HCT116 (cell line): Measurements from ENCODE around the gene CDV3. TPM values are rescaled to one million over a fixed set of nuclear protein-coding genes. Genes with fewer than 3 reads are reported as not detected.

Experiments used
- ATAC-seq: fragments of 200-7000 bp; cut with Tn5 transposase; 2 replicates; pipeline ENCODE4 v1.9.1; 2020; ENCODE audit warnings: mild to moderate bottlenecking, moderate library complexity
- BruUV-seq: library from RNA; stranded (reverse); fragments of 400-500 nt; replicated peaks from 2 replicates; lab custom pipeline; 2021; lab: Mats Ljungman, UMichigan
- CTCF ChIA-PET: fragments of 300-600 bp; sonication (Branson Sonifier 250); formaldehyde crosslinking; loops from one replicate; lab custom pipeline; 2021; ENCODE audit warnings: antibody characterized with exemption; lab: Charles Lee
- POLR2A ChIA-PET: fragments of 300-600, 350-600 bp; sonication (Branson Sonifier 250); formaldehyde crosslinking; loops from one replicate; lab custom pipeline; 2021; ENCODE audit warnings: antibody characterized with exemption; lab: Charles Lee
- RAD21 ChIA-PET, 2 experiments: fragments of 300-600 bp; sonication (Branson Sonifier 250); formaldehyde crosslinking; loops; one replicate each; lab custom pipeline; 2023; ENCODE audit warnings: low total read pairs in 2 of 2; ENCODE audit not compliant: uncharacterized antibody in 2 of 2, unreplicated experiment in 2 of 2, low non-redundant PET in 1 of 2; lab: Charles Lee
- DNase-seq: peaks from one replicate; pipeline ENCODE4 v3.0.0-alpha.2; 2010; ENCODE audit warnings: low read depth, low spot score
- H2AFZ ChIP-seq: fragments of 200-600 bp; shearing (Covaris generic), sonication (generic); 2 replicates; pipeline ENCODE4 v1.6.1; 2017; ENCODE audit warnings: low read depth, mixed run types, mixed read lengths, antibody characterized with exemption, low read length; ENCODE audit not compliant: poor library complexity, severe bottlenecking
- H3K27ac ChIP-seq: 2 replicates; pipeline ENCODE4 v1.5.1; 2012; ENCODE audit warnings: low read depth, low read length
- H3K27me3 ChIP-seq: fragments of 200-600 bp; sonication (generic); 2 replicates; pipeline ENCODE4 v1.6.1; 2016; ENCODE audit warnings: mixed run types, low read length, mixed read lengths; ENCODE audit not compliant: insufficient read depth
- H3K36me3 ChIP-seq, 2 experiments: fragments of 200-500 bp in 1 of 2; fragments of 200-600 bp in 1 of 2; sonication (Bioruptor generic) in 1 of 2; sonication (generic) in 1 of 2; 2 replicates each; pipeline versions ENCODE4 v1.5.1 to v1.6.1; 2014 to 2016; ENCODE audit warnings: low read length in 2 of 2, inconsistent platforms in 1 of 2, mixed read lengths in 1 of 2, mixed run types in 1 of 2; ENCODE audit not compliant: insufficient read depth in 2 of 2, control insufficient read depth in 1 of 2
- H3K4me1 ChIP-seq, 2 experiments: fragments of 200-600 bp in 1 of 2; sonication (generic) in 1 of 2; 2 replicates each; pipeline versions ENCODE4 v1.5.1 to v1.6.1; 2012 to 2017; ENCODE audit warnings: low read length in 2 of 2, inconsistent platforms in 1 of 2, mild to moderate bottlenecking in 1 of 2, mixed read lengths in 1 of 2, mixed run types in 1 of 2, moderate library complexity in 1 of 2; ENCODE audit not compliant: insufficient read depth in 2 of 2, control insufficient read depth in 1 of 2
- H3K4me2 ChIP-seq: fragments of 200-600 bp; sonication (generic); 2 replicates; pipeline ENCODE4 v1.6.1; 2017; ENCODE audit warnings: mixed run types, low read length, mixed read lengths
- H3K4me3 ChIP-seq, 2 experiments: fragments of 200-600 bp in 1 of 2; sonication (generic) in 1 of 2; replicated peaks in 1 of 2; 2 replicates each; pipeline ENCODE4 v1.5.1; 2011 to 2016; ENCODE audit warnings: low read length in 2 of 2, control low read depth in 1 of 2, low read depth in 1 of 2, mild to moderate bottlenecking in 1 of 2, mixed read lengths in 1 of 2, mixed run types in 1 of 2
- H3K79me2 ChIP-seq: fragments of 200-600 bp; sonication (generic); 2 replicates; pipeline ENCODE4 v1.6.1; 2017; ENCODE audit warnings: mild to moderate bottlenecking, mixed run types, low read length, moderate library complexity, mixed read lengths; ENCODE audit not compliant: insufficient read depth
- H3K9ac ChIP-seq: fragments of 200-600 bp; sonication (generic); 2 replicates; pipeline ENCODE4 v1.6.1; 2016; ENCODE audit warnings: low read length, mixed read lengths
- H3K9me2 ChIP-seq: fragments of 200-600 bp; sonication (generic), shearing (Covaris generic); 2 replicates; pipeline ENCODE4 v1.6.1; 2017; ENCODE audit warnings: mixed run types, mild to moderate bottlenecking, moderate library complexity; ENCODE audit not compliant: insufficient read depth
- H3K9me3 ChIP-seq, 2 experiments: fragments of 200-500 bp in 1 of 2; fragments of 200-600 bp in 1 of 2; sonication (Bioruptor generic) in 1 of 2; sonication (generic) in 1 of 2; 2 replicates each; pipeline ENCODE4 v1.6.1; 2014 to 2017; ENCODE audit warnings: low read length in 2 of 2, mixed read lengths in 2 of 2, inconsistent platforms in 1 of 2, low read depth in 1 of 2, mild to moderate bottlenecking in 1 of 2, mixed run types in 1 of 2, moderate library complexity in 1 of 2; ENCODE audit not compliant: control insufficient read depth in 1 of 2, insufficient read depth in 1 of 2
- H4K20me1 ChIP-seq: fragments of 200-600 bp; sonication (generic), shearing (Covaris generic); 2 replicates; pipeline ENCODE4 v1.6.1; 2017; ENCODE audit warnings: mixed run types, mild to moderate bottlenecking, moderate library complexity; ENCODE audit not compliant: insufficient read depth
- ATF3 ChIP-seq: IDR thresholded peaks from 2 replicates; pipeline ENCODE4 v1.6.1; 2012
- CBX3 ChIP-seq: IDR thresholded peaks from 2 replicates; pipeline ENCODE4 v1.6.1; 2012; ENCODE audit warnings: low read depth
- CEBPB ChIP-seq: IDR thresholded peaks from 2 replicates; pipeline ENCODE4 v1.6.1; 2012; ENCODE audit warnings: low read depth
- EZH2 ChIP-seq: fragments of 200-600 bp; sonication (generic); IDR thresholded peaks from 2 replicates; pipeline ENCODE4 v1.6.1; 2017; ENCODE audit warnings: antibody characterized with exemption, mixed run types
- EZH2phosphoT487 ChIP-seq: fragments of 200-600 bp; IDR thresholded peaks from 2 replicates; pipeline ENCODE4 v1.6.1; 2018; ENCODE audit warnings: antibody characterized with exemption, borderline replicate concordance
- FOSL1 ChIP-seq: IDR thresholded peaks from 2 replicates; pipeline ENCODE4 v1.6.1; 2012; ENCODE audit warnings: low read depth
- JUND ChIP-seq: IDR thresholded peaks from 2 replicates; pipeline ENCODE4 v1.6.1; 2012
- MAX ChIP-seq: IDR thresholded peaks from 2 replicates; pipeline ENCODE4 v1.6.1; 2012
- POLR2A ChIP-seq: IDR thresholded peaks from 2 replicates; pipeline ENCODE4 v1.7.0; 2011; ENCODE audit warnings: borderline replicate concordance; ENCODE audit not compliant: insufficient read depth, insufficient read length; ENCODE audit errors: extremely low read depth
- RAD21 ChIP-seq: IDR thresholded peaks from 2 replicates; pipeline ENCODE4 v1.6.1; 2012; ENCODE audit warnings: low read depth, mild to moderate bottlenecking
- SIN3A ChIP-seq: IDR thresholded peaks from 2 replicates; pipeline ENCODE4 v1.6.1; 2012; ENCODE audit warnings: low read depth
- SP1 ChIP-seq: IDR thresholded peaks from 2 replicates; pipeline ENCODE4 v1.6.1; 2012; ENCODE audit warnings: low read depth
- TCF7L2 ChIP-seq: IDR thresholded peaks from 2 replicates; pipeline ENCODE4 v1.7.0; 2011; ENCODE audit warnings: borderline replicate concordance, inconsistent platforms; ENCODE audit not compliant: insufficient read depth, insufficient read length; ENCODE audit errors: extremely low read depth
- YY1 ChIP-seq: IDR thresholded peaks from 2 replicates; pipeline ENCODE4 v1.6.1; 2011; ENCODE audit warnings: low read length, low read depth, moderate library complexity, mild to moderate bottlenecking; ENCODE audit not compliant: insufficient replicate concordance; ENCODE audit errors: extremely low read depth
- ZNF274 ChIP-seq: fragments of 200-500 bp; sonication (Bioruptor generic); IDR thresholded peaks from 2 replicates; pipeline ENCODE4 v1.6.1; 2014; ENCODE audit warnings: mild to moderate bottlenecking, low read depth, low read length, inconsistent platforms
- intact Hi-C: fragments of 100-400 bp; cut with micrococcal nuclease; formaldehyde crosslinking; loops from 2 replicates; pipeline ENCODE4 v1.10.0; 2022
- total RNA-seq: library from RNA; stranded (reverse); gene quantifications from one replicate; pipeline ENCODE4 v1.2.1, GENCODE V29; 2021; ENCODE audit not compliant: unreplicated experiment
- TF ChIP-seq, protein P1 (sequence below): IDR thresholded peaks from 2 replicates; pipeline ENCODE4 v1.6.1; 2012; ENCODE audit warnings: low read depth
- TF ChIP-seq, protein P2 (sequence below), 3 experiments: fragments of 200-600 bp in 1 of 3; sonication (generic) in 1 of 3; IDR thresholded peaks in 2 of 3; conservative IDR thresholded peaks in 1 of 3; 2 replicates each; pipeline ENCODE4 v1.5.1; 2012 to 2017; ENCODE audit warnings: low read depth in 2 of 3, low read length in 2 of 3, antibody characterized with exemption in 1 of 3, borderline replicate concordance in 1 of 3, control low read depth in 1 of 3, mild to moderate bottlenecking in 1 of 3, mixed read lengths in 1 of 3, mixed run types in 1 of 3, moderate library complexity in 1 of 3; ENCODE audit not compliant: insufficient read depth in 1 of 3

The CDV3 gene
- total RNA-seq, 1 experiment from 2014 or later: 153 TPM

DNA sequence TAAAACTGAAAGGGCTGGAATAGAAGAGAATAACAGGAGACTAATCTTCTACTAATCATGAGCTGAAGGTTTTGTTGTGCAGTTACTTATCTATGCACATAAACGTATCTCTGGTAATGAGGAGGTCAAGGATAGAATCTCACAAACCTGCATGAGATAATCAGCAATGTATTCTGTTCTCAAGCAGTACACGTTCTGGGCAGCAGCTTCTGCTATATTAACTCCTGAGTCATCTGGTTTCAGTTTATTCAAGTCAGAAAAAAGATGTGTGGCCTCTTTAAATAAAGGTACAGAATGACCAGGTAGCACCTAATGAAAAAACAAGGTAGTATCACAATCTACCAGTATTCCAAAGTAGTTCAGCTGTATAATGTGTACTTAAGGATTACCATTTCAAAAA lies 34.9 kb downstream of the CDV3 start:
- CTCF ChIA-PET: no interaction called here

GRCh38 chr3:133610031-133610430 lies 36.5 kb downstream of the CDV3 start:
- Histone ChIP-seq H3K27ac (no peak overlapping the region), H3K4me1 (no peaks in the 10 kb centered on the region), H3K36me3 (peaks cover 28 to 52% of the 10 kb centered on the region in 2 experiments), H3K79me2 (no peaks in the 10 kb centered on the region; the same call in 1 of the 2 replicates), H3K4me2 (no peak overlapping the region), H4K20me1 (no peaks in the 10 kb centered on the region), H3K27me3 (no peaks in the 10 kb centered on the region), H3K9ac (no peak overlapping the region), H3K9me2 (no peaks in the 10 kb centered on the region), H2AFZ (no peak overlapping the region), H3K4me3 (no peak overlapping the region), H3K9me3 (no peaks in the 10 kb centered on the region)
- TF ChIP-seq EZH2phosphoT487: no peak
- TF ChIP-seq FOSL1: no peak
- TF ChIP-seq RAD21: no peak
- TF ChIP-seq, protein P1, sequence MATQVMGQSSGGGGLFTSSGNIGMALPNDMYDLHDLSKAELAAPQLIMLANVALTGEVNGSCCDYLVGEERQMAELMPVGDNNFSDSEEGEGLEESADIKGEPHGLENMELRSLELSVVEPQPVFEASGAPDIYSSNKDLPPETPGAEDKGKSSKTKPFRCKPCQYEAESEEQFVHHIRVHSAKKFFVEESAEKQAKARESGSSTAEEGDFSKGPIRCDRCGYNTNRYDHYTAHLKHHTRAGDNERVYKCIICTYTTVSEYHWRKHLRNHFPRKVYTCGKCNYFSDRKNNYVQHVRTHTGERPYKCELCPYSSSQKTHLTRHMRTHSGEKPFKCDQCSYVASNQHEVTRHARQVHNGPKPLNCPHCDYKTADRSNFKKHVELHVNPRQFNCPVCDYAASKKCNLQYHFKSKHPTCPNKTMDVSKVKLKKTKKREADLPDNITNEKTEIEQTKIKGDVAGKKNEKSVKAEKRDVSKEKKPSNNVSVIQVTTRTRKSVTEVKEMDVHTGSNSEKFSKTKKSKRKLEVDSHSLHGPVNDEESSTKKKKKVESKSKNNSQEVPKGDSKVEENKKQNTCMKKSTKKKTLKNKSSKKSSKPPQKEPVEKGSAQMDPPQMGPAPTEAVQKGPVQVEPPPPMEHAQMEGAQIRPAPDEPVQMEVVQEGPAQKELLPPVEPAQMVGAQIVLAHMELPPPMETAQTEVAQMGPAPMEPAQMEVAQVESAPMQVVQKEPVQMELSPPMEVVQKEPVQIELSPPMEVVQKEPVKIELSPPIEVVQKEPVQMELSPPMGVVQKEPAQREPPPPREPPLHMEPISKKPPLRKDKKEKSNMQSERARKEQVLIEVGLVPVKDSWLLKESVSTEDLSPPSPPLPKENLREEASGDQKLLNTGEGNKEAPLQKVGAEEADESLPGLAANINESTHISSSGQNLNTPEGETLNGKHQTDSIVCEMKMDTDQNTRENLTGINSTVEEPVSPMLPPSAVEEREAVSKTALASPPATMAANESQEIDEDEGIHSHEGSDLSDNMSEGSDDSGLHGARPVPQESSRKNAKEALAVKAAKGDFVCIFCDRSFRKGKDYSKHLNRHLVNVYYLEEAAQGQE: no peak
- no peak for TF ChIP-seq SIN3A
- no peak for TF ChIP-seq CEBPB
- no peak for TF ChIP-seq POLR2A
- TF ChIP-seq, protein P2, sequence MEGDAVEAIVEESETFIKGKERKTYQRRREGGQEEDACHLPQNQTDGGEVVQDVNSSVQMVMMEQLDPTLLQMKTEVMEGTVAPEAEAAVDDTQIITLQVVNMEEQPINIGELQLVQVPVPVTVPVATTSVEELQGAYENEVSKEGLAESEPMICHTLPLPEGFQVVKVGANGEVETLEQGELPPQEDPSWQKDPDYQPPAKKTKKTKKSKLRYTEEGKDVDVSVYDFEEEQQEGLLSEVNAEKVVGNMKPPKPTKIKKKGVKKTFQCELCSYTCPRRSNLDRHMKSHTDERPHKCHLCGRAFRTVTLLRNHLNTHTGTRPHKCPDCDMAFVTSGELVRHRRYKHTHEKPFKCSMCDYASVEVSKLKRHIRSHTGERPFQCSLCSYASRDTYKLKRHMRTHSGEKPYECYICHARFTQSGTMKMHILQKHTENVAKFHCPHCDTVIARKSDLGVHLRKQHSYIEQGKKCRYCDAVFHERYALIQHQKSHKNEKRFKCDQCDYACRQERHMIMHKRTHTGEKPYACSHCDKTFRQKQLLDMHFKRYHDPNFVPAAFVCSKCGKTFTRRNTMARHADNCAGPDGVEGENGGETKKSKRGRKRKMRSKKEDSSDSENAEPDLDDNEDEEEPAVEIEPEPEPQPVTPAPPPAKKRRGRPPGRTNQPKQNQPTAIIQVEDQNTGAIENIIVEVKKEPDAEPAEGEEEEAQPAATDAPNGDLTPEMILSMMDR (IDR thresholded peaks at IDR 0.05 in 2 of 3, conservative IDR thresholded peaks at IDR 0.05 in 1 of 3; ENCODE audit: borderline replicate concordance in 1 of 3, insufficient read depth in 1 of 3, low read depth in 2 of 3, low read length in 2 of 3): no peak
- DNase-seq (no peak), ATAC-seq (no peak)
- BruUV-seq: no TSS peak
- intact Hi-C loops: no loop called here
- ChIA-PET RAD21 (no interaction called here), POLR2A (no interaction called here), CTCF (no interaction called here)

More for the DNA sequence above, 34.9 kb downstream of the CDV3 start:
- Histone ChIP-seq H3K36me3 (peaks cover 28 to 49% of the 10 kb centered on the region in 2 experiments), H3K27ac (no peak overlapping the region), H3K79me2 (peaks cover 4% of the 10 kb centered on the region), H3K9ac (no peak overlapping the region), H4K20me1 (no peaks in the 10 kb centered on the region), H3K9me2 (no peaks in the 10 kb centered on the region), H3K9me3 (no peaks in the 10 kb centered on the region), H3K4me1 (no peaks in the 10 kb centered on the region), H3K4me2 (no peak overlapping the region), H3K27me3 (no peaks in the 10 kb centered on the region)
- no TSS peak for BruUV-seq
- ATAC-seq: no peak
- RAD21 ChIA-PET: no interaction called here
- TF ChIP-seq YY1: no peak
- TF ChIP-seq EZH2: no peak
- no peak for TF ChIP-seq ATF3
- TF ChIP-seq CEBPB: no peak
- no peak for TF ChIP-seq MAX
- no peak for TF ChIP-seq SP1
- no peak for TF ChIP-seq JUND
- no peak for TF ChIP-seq TCF7L2
- TF ChIP-seq ZNF274: no peak
- no peak for TF ChIP-seq SIN3A
- no peak for TF ChIP-seq RAD21
- no peak for TF ChIP-seq CBX3
- TF ChIP-seq, all 23 proteins: peak for 0
- POLR2A ChIA-PET: no interaction called here
- intact Hi-C loops: no loop called here
- H2AFZ ChIP-seq: no peak overlapping the region
- H3K4me3 ChIP-seq: no peak overlapping the region
- DNase-seq: no peak
